Measurements from ENCODE around the gene TMEM201.
"Not testable (repeated sequence)": the region's sequence is repeated elsewhere in the genome, so short reads cannot be mapped to it uniquely, and the experiment has no call there.

TMEM201 gene

DNA sequence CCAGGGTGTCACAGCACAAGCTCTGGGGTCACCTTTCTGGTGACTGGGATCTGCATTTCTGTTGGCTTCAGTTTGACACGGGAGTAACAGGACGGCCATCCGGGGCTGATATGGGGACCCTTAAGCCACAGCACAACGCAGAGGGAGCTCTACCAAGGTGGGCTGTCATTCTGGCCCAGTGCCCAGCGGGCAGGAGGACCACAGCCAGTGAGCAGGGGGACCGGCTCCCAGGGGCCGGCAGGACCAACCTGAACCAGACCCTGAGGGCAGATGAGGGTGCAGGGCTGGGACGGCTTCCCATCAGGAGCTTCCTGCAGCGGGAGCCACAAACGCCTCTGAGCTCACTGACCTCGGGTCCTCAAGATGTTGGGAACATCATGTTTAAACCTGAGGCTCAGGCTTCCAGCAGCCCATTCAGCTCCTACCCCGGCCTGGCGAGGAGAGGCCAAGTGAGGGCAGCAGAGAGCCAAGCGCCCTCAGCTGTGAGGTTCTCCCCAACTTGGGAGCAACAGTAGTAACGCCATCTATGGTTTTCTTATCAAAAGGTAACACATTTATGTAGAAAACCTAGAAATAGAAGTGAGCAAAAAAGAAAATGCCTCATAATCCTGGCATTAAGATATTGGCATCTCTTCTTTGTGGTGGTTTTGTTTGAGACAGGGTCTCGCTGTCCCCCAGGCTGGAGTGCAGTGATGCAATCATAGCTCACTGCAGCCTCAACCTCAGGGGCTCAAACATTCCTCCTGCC is 26.8 kb downstream of the TMEM201 start:
- no peak overlapping the region for H3K9ac ChIP-seq (ENCODE audit: low read depth, low read length)

DNA sequence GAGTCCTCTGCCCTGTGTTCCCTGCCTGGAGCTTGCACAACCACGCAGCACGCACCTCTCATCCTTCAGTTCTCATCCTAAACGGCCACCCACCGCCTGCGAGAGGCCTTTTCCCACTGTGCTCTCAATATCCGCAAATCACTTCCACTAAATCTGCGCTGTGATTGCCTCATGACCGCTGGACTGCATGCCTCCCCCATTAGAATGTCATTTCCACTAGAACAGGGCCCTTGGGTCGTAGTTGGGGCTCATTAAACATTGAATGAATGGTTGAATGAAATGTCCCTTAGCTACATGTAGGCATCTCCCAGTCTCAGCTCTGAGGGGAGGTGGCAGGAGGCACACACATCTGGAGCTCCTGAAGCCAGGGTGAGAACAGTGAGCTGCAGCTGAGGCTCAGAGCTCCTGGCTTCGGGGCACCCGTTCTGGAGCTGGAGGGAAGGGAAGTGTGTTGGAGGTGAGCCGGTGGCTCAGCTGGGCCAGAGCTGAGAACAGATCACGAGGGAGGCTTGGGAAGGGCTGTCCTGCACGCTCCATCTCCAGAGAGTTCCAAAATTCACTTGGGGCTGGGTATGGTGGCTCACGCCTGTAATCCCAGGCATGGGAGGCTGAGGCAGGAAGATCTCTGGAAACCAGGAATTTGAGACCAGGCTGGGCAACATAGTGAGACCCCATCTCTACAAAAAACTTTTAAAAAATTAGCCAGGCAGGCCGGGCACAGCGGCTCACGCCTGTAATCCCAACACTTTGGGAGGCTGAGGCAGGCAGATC is 30.4 kb downstream of the TMEM201 start:
- Histone ChIP-seq H3K9ac (ENCODE audit: low read depth, low read length) (no peak overlapping the region), H3K36me3 (ENCODE audit: insufficient read depth, low read depth, low read length) (no peaks in the 10 kb centered on the region), H3K4me3 (ENCODE audit: low read length) (no peak overlapping the region), H3K4me1 (ENCODE audit: insufficient read depth, low read length) (no peaks in the 10 kb centered on the region), H3K27me3 (ENCODE audit: insufficient read depth, low read length) (no peaks in the 10 kb centered on the region), H3K9me3 (ENCODE audit: insufficient read depth, low read depth, low read length) (no peaks in the 10 kb centered on the region), H3K27ac (ENCODE audit: low read length) (no peak overlapping the region)

More for the DNA sequence above, 26.8 kb downstream of the TMEM201 start:
- Histone ChIP-seq H3K27ac (ENCODE audit: low read length) (no peak overlapping the region), H3K27me3 (ENCODE audit: insufficient read depth, low read length) (no peaks in the 10 kb centered on the region), H3K36me3 (ENCODE audit: insufficient read depth, low read depth, low read length) (peaks cover 17% of the 10 kb centered on the region), H3K4me3 (ENCODE audit: low read length) (no peak overlapping the region), H3K9me3 (ENCODE audit: insufficient read depth, low read depth, low read length) (no peaks in the 10 kb centered on the region), H3K4me1 (ENCODE audit: insufficient read depth, low read length) (no peaks in the 10 kb centered on the region)

DNA sequence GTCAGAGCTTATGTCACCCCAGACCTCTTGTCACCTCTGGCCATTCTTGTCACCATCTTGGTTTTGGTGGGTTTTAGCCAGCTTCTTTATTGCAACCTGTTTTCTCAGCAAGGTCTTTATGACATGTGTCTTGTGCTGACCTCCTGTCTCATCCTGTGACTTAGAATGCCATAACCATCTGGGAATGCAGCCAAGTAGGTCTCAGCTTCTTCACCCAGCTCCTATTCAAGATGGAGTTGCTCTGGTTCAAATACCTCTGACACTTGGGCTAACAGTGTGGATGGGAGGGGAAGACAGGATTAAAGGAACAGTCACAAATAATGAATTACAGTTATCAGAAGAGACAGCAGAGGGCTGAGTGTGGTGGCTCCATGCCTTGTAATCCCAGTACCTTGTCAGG is 32.3 kb downstream of the TMEM201 start:
- H3K27me3 ChIP-seq (ENCODE audit: insufficient read depth, low read length) = peaks cover 3% of the 10 kb centered on the region
- H3K9ac ChIP-seq (ENCODE audit: low read depth, low read length) = no peak overlapping the region
- H3K27ac ChIP-seq (ENCODE audit: low read length) = no peak overlapping the region
- H3K9me3 ChIP-seq (ENCODE audit: insufficient read depth, low read depth, low read length) = no peaks in the 10 kb centered on the region
- H3K36me3 ChIP-seq (ENCODE audit: insufficient read depth, low read depth, low read length) = no peaks in the 10 kb centered on the region
- no peaks in the 10 kb centered on the region for H3K4me1 ChIP-seq (ENCODE audit: insufficient read depth, low read length)
- no peak overlapping the region for H3K4me3 ChIP-seq (ENCODE audit: low read length)

DNA sequence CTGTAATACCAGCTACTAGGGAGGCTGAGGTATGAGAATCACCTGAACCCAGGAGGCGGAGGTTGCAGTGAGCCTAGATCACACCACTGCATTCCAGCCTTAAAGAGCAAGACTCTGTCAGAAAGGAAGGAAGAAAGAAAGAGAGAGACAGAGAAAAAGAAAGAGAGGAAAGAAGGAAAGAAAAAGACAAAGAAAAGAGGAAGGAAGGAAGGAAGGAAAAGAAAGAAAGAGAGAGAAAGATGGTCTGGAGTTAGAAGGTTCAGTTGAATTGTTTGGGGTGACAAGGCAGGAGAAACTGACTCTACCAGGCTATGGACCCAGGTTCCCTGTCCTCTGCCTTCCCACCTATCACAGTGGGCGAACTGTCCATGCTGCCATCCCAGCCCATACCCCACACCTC is 35.4 kb downstream of the TMEM201 start:
- H3K36me3 ChIP-seq (ENCODE audit: insufficient read depth, low read depth, low read length) = no peaks in the 10 kb centered on the region
- no peaks in the 10 kb centered on the region for H3K9me3 ChIP-seq (ENCODE audit: insufficient read depth, low read depth, low read length)
- no peak overlapping the region for H3K9ac ChIP-seq (ENCODE audit: low read depth, low read length)
- no peak overlapping the region for H3K27ac ChIP-seq (ENCODE audit: low read length)
- H3K27me3 ChIP-seq (ENCODE audit: insufficient read depth, low read length) = peaks cover 27% of the 10 kb centered on the region
- H3K4me3 ChIP-seq (ENCODE audit: low read length) = no peak overlapping the region
- no peaks in the 10 kb centered on the region for H3K4me1 ChIP-seq (ENCODE audit: insufficient read depth, low read length)

DNA sequence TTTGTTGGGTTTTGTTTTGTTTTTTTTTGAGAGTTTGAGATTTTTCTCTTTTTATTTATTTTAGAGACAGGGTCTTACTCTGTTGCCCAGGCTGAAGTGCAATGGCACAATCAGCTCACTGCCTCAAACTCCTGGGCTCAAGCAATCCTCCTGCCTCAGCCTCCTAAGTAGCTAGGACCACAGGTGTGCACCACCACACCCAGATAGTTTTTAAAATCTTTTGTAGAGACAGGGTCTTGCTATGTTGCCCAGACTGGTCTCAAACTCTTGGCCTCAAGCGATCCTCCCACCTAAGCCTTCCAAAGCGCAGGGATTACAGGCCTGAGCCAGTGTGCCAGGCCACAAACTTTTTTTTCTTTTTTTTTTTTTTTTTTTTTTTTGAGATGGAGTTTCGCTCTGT is 36.3 kb downstream of the TMEM201 start:
- not testable (repeated sequence) for H3K9ac ChIP-seq (ENCODE audit: low read depth, low read length); H3K36me3 ChIP-seq (ENCODE audit: insufficient read depth, low read depth, low read length); H3K9me3 ChIP-seq (ENCODE audit: insufficient read depth, low read depth, low read length); H3K4me1 ChIP-seq (ENCODE audit: insufficient read depth, low read length); H3K27ac ChIP-seq (ENCODE audit: low read length); H3K4me3 ChIP-seq (ENCODE audit: low read length)
- peaks cover 27% of the 10 kb centered on the region for H3K27me3 ChIP-seq (ENCODE audit: insufficient read depth, low read length)

DNA sequence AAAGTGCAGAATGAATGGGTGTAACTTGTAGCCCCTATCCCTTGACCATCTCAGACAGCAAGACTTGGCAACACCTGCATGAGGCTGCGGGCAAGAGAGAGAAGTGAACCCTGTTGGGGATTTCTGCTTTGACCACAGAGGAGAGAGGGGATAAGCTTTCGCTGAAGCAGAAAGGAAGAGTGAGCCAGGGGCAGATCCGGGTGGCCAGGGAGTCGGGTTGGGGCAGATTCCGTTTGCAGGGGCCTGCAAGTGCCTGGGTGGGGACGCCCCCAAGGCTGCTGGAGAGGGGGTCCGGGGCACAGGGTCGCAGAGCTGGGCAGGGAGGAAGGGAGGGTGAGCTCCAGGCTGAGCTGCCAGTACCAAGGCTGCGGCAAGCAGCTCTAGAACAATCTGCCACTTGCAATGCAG is 37.5 kb downstream of the TMEM201 start:
- H3K27me3 ChIP-seq (ENCODE audit: insufficient read depth, low read length) = peaks cover 27% of the 10 kb centered on the region
- H3K9ac ChIP-seq (ENCODE audit: low read depth, low read length) = no peak overlapping the region
- no peaks in the 10 kb centered on the region for H3K36me3 ChIP-seq (ENCODE audit: insufficient read depth, low read depth, low read length)
- H3K27ac ChIP-seq (ENCODE audit: low read length) = no peak overlapping the region
- H3K4me3 ChIP-seq (ENCODE audit: low read length) = no peak overlapping the region
- H3K4me1 ChIP-seq (ENCODE audit: insufficient read depth, low read length) = no peaks in the 10 kb centered on the region
- no peaks in the 10 kb centered on the region for H3K9me3 ChIP-seq (ENCODE audit: insufficient read depth, low read depth, low read length)

DNA sequence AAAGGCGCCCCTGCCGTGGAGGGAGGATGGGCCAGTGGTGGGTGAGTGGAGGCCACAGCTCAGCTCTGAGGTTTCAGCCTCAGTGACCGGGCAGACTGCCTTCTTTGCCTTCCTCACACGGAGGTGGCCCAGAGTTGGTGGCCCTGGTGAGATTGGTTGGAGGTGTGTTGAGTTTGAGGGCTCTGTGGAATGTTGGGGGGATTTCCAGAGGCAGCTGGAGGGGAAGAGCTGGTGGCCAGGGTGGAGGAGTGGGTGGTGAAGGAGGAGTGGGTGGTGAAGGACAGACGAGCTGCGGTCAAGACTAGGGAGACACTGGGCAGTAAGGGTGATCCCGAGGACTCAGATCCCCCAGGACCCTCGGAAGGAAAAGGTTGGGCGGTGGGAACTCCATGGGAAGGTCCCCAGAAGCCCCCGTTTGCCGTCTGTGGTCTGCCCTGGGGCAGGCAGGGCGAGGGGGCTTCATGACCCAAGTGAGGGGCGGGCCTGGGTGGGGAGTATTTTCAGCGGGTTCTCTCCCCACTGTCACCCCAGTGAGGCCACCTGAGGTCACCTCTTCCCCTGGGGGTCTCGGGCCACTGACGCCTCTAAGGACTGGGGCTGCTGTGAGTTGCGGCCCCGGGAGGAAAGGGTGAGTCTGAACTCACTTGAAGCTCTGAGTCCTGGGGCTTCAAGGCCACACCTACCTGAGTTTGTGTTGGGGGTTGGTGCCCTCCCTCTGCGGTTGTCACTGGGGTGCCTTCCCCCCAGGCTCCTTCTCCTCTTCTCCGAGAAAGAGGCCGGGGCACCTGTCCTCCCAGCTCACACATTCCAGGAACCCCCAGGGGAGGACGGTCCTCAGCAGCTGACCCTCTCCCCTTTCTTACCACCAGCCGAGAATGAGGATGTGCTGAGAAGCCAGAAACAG is 40.1 kb downstream of the TMEM201 start:
- Histone ChIP-seq H3K9me3 (ENCODE audit: insufficient read depth, low read depth, low read length) (no peaks in the 10 kb centered on the region), H3K9ac (ENCODE audit: low read depth, low read length) (no peak overlapping the region), H3K27ac (ENCODE audit: low read length) (no peak overlapping the region), H3K4me1 (ENCODE audit: insufficient read depth, low read length) (no peaks in the 10 kb centered on the region), H3K36me3 (ENCODE audit: insufficient read depth, low read depth, low read length) (no peaks in the 10 kb centered on the region), H3K4me3 (ENCODE audit: low read length) (no peak overlapping the region), H3K27me3 (ENCODE audit: insufficient read depth, low read length) (peaks cover 27% of the 10 kb centered on the region)

DNA sequence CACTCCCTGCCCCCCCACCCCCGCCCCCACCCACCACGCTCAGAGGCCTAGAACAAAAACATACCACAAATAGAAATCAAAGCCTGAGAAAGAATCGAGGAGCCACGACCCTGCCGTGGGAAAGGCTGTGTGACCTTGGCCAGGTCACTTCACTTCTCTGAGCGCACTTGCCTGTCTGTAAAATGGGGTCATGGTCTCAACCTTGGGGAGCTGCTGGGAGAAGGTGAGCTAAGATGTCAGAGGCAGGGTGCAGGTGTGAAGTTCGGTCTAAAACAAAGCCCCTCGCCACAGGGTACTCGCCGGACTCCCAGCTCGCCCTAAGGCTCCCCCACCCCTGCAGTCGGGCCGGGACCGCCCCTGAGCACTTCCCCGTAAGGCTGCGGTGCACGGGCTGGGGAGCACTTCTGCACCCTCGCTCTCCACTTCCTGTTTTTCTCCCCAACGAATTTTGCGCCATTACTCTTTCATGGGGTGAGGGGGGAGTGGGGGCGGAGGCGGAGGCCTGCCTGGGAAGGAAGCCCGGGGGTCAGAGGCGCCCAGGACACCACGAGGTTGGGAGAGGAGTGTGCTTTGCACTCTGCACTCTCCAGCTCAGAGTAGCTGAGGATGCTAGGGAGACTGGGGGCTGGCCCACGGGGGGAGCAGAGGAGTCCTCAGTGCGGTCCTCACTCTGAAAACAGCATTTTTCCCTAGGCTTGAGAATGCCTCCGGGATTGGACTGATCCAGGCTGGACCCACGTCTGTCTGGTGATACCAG is 40.9 kb downstream of the TMEM201 start:
- no peak overlapping the region for H3K9ac ChIP-seq (ENCODE audit: low read depth, low read length)
- H3K4me1 ChIP-seq (ENCODE audit: insufficient read depth, low read length) = no peaks in the 10 kb centered on the region
- no peaks in the 10 kb centered on the region for H3K9me3 ChIP-seq (ENCODE audit: insufficient read depth, low read depth, low read length)
- no peak overlapping the region for H3K4me3 ChIP-seq (ENCODE audit: low read length)
- H3K27ac ChIP-seq (ENCODE audit: low read length) = no peak overlapping the region
- no peaks in the 10 kb centered on the region for H3K36me3 ChIP-seq (ENCODE audit: insufficient read depth, low read depth, low read length)
- H3K27me3 ChIP-seq (ENCODE audit: insufficient read depth, low read length) = peaks cover 27% of the 10 kb centered on the region

DNA sequence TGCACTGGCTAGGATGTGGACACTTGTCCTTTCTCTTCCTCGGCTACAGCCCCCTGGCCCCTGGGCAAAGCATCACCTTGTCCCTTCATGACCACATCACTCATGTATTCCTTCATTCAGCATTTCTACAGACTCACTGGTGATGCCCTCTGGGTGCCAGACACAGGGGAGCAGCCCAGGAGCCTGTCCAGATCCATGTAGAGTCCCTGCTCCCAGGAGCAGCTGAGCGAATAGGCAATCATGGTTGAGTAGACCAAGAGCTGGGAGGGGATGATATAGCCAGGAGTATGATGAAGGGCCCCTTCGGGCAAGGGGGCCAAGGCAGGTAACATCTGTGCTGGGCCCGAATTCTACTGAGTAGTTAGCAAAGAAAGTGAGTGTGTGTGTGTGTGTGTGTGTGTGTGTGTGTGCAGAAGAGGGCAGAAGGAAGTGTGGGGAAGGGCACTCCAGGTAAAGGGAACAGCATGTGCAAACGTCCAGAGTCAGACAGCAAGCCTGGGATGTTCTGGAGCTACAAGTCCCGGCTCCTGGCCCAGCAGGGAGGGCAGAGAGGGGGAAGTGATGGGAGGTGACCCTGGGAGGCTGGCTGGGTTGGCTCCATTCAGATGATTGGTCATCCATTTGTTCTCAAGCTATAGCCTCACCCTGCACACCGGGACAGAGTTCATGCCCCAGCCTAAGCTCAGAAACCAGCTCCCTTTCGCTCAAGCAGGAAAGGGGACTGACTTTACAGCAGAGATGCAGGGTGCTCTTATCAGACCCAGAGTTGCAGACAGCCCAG is 41.8 kb downstream of the TMEM201 start:
- no peak overlapping the region for H3K4me3 ChIP-seq (ENCODE audit: low read length)
- peaks cover 27% of the 10 kb centered on the region for H3K27me3 ChIP-seq (ENCODE audit: insufficient read depth, low read length)
- H3K36me3 ChIP-seq (ENCODE audit: insufficient read depth, low read depth, low read length) = no peaks in the 10 kb centered on the region
- no peaks in the 10 kb centered on the region for H3K4me1 ChIP-seq (ENCODE audit: insufficient read depth, low read length)
- no peak overlapping the region for H3K9ac ChIP-seq (ENCODE audit: low read depth, low read length)
- no peak overlapping the region for H3K27ac ChIP-seq (ENCODE audit: low read length)
- no peaks in the 10 kb centered on the region for H3K9me3 ChIP-seq (ENCODE audit: insufficient read depth, low read depth, low read length)

DNA sequence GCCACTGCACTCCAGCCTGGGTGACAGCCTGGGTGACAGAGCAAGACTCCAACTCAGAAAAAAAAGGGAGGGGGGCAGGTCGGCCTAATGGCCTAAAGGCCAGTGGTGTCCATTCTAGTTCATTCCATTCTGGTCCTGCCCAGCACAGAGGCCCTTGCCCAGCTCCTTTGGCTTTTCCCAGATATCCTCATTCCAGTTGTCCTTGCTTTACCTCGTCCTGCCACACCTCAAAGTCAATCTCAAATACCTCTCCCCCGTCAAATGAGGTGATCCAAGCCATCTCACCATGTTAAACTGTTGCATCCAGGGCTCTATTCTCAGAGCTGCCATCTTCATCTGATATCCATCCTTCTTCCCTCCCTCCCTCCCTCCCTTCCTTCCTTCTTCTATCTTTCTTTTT is 42.9 kb downstream of the TMEM201 start:
- no peaks in the 10 kb centered on the region for H3K36me3 ChIP-seq (ENCODE audit: insufficient read depth, low read depth, low read length)
- H3K9me3 ChIP-seq (ENCODE audit: insufficient read depth, low read depth, low read length) = no peaks in the 10 kb centered on the region
- no peaks in the 10 kb centered on the region for H3K4me1 ChIP-seq (ENCODE audit: insufficient read depth, low read length)
- H3K4me3 ChIP-seq (ENCODE audit: low read length) = no peak overlapping the region
- H3K27ac ChIP-seq (ENCODE audit: low read length) = no peak overlapping the region
- peaks cover 19% of the 10 kb centered on the region for H3K27me3 ChIP-seq (ENCODE audit: insufficient read depth, low read length)
- no peak overlapping the region for H3K9ac ChIP-seq (ENCODE audit: low read depth, low read length)
